HUES48 (cell line): ENCODE data around the gene FOXP3.
A peak's percentile ranks its signal among the peaks of the same experiment; 100 is the strongest.

Experiments
- H3K27ac ChIP-seq: one replicate; pipeline ENCODE4 v1.7.0; 2013; ENCODE audit warnings: low read depth, low read length, inconsistent platforms
- H3K27me3 ChIP-seq: 2 replicates; pipeline ENCODE4 v1.6.1; 2013; ENCODE audit warnings: mild to moderate bottlenecking, low read length; ENCODE audit not compliant: control insufficient read depth, insufficient read depth
- H3K36me3 ChIP-seq: 2 replicates; pipeline ENCODE4 v1.6.1; 2013; ENCODE audit warnings: low read length; ENCODE audit not compliant: control insufficient read depth, insufficient read depth
- H3K4me1 ChIP-seq: 2 replicates; pipeline ENCODE4 v1.6.1; 2013; ENCODE audit warnings: mild to moderate bottlenecking, low read length; ENCODE audit not compliant: control insufficient read depth, insufficient read depth
- H3K4me3 ChIP-seq: 2 replicates; pipeline ENCODE4 v1.5.1; 2013; ENCODE audit warnings: mild to moderate bottlenecking, low read depth, low read length
- H3K9ac ChIP-seq: 2 replicates; pipeline ENCODE4 v1.6.1; 2013; ENCODE audit warnings: mild to moderate bottlenecking, low read depth, low read length, moderate library complexity
- H3K9me3 ChIP-seq: 2 replicates; pipeline ENCODE4 v1.6.1; 2013; ENCODE audit warnings: low read length; ENCODE audit not compliant: control insufficient read depth, insufficient read depth

The FOXP3 gene

DNA sequence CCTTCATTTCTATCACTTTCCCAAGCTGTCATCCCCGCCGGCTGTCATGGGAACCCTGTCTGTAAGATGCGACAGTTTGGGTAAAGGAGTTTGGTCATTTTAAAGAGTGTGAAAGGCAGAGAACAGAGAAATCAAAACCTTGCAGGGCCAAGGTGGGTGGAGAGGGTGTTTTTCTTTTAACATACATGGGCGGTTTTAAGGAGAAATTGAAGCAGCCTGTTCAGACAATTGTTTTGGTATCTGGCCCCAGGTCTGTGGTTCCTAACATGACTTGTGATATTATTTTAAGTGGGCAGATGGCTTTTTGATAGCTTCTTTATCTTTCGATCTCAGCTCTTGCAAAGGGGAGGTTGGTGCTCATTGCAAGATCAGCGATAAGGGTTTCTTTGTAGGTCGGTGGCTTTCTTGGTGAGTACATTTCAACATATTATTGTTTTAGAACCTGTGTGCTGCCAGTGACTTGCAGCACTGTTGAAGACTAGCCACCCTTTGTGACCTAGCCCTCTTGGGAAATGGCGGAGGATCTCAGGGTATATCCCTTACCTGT is 8.7 kb upstream of the FOXP3 start:
- Histone ChIP-seq H3K9ac (no peak overlapping the region), H3K27ac (no peak overlapping the region), H3K27me3 (no peaks in the 10 kb centered on the region), H3K4me3 (no peak overlapping the region), H3K36me3 (peaks cover 3% of the 10 kb centered on the region; the same call in 1 of the 2 replicates), H3K9me3 (peaks cover 28% of the 10 kb centered on the region), H3K4me1 (no peaks in the 10 kb centered on the region)

- Histone ChIP-seq H3K4me1 (no peaks in the 10 kb centered on the region), H3K27me3 (no peaks in the 10 kb centered on the region), H3K4me3 (no peak overlapping the region), H3K9me3 (peaks cover 22% of the 10 kb centered on the region), H3K27ac (no peak overlapping the region), H3K9ac (no peak overlapping the region), H3K36me3 (peaks cover 3% of the 10 kb centered on the region; the same call in 1 of the 2 replicates)
Measured at GRCh38 chrX:49272421-49272820, 7.9 kb upstream of the FOXP3 start.

- Histone ChIP-seq H3K9ac (no peak overlapping the region), H3K36me3 (peaks cover 3% of the 10 kb centered on the region; the same call in 1 of the 2 replicates), H3K27me3 (no peaks in the 10 kb centered on the region), H3K4me3 (peak overlapping the region; percentile 14; the same call in 1 of the 2 replicates), H3K9me3 (peaks cover 20% of the 10 kb centered on the region), H3K4me1 (no peaks in the 10 kb centered on the region), H3K27ac (no peak overlapping the region)
Measured at GRCh38 chrX:49271341-49271740, 6.8 kb upstream of the FOXP3 start.

DNA sequence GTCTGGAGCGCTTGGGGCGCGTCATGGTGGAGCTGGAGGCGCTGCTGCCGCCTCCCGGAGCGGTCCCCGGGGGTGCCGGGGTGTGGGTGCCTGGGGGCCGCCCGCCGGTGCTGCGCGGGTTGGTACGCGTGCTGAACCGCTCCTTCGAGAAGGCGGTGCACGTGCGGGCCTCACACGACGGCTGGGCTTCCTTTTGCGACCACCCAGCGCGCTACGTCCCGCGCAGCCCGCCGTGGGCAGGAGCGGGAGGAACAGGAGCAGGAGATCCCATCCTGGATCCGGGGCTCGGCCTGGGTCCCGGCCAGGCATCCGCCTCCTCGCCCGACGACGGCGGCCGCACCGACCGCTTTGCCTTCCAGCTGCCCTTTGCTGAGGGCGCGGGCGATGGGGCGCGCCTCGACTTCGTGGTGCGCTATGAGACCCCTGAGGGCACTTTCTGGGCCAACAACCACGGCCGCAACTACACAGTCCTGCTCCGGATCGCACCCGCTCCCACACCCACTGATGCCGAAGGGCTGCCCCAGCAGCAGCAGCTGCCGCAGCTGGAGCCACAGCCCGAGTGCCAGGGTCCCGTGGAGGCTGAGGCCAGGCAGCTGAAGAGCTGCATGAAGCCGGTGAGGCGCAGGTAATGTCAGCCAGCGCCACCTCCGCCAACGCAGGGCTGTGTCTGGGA is 5.9 kb upstream of the FOXP3 start:
- Histone ChIP-seq H3K27ac (peak overlapping the region; percentile 94), H3K9ac (peak overlapping the region; percentile 82), H3K4me1 (no peaks in the 10 kb centered on the region), H3K4me3 (peak overlapping the region; percentile 81), H3K27me3 (no peaks in the 10 kb centered on the region), H3K36me3 (peaks cover 3% of the 10 kb centered on the region; the same call in 1 of the 2 replicates), H3K9me3 (peaks cover 15% of the 10 kb centered on the region)

GRCh38 chrX:49269767-49270248 is 5.3 kb upstream of the FOXP3 start, which contains the start of gene PPP1R3F:
PPP1R3F (plus strand) TSS chrX:49269793; CDS start chrX:49269870, 77 bp downstream.
- Histone ChIP-seq H3K36me3 (peaks cover 3% of the 10 kb centered on the region; the same call in 1 of the 2 replicates), H3K9me3 (peaks cover 17% of the 10 kb centered on the region), H3K4me3 (peak within 1 kb of the TSS; percentile 81), H3K27me3 (no peaks in the 10 kb centered on the region), H3K27ac (peak within 1 kb of the TSS; percentile 94), H3K4me1 (no peaks in the 10 kb centered on the region), H3K9ac (peak within 1 kb of the TSS; percentile 85)

DNA sequence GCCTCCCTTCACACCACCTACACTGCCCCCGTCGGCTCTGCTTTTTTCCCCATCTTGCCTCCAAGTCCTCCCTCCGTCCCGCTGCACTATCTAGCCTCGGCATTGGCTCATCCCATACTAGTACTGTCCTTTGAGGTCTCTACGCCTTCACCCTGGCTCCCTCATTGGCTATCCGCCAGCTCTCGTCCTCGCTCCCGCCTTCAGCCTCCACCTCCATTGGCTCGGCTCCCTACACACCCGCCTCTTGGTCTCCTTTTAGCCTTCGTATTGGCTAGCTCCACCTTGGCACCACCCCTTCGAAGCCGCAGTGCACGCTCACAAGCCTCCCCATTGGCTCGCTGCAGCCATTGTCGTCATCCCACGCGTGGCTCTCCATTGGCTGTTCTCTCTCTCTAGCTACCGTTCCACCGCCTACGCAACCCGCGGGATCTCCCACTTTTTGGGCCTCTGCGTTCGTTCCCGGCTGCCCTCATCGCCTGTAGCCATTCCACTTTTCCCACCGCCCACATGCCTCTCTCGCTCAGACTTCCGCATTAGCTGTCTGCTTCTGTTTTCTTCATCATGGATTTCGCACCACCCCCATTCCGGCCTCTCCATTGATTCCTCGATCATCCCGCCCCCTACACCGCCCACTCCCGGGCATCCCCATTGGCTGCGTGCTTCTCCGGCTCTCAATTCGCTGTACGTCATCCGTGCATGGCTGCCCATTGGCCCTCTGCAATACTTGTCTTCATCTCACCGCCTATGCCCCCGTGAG is 4.7 kb upstream of the FOXP3 start:
- Histone ChIP-seq H3K9me3 (peaks cover 16% of the 10 kb centered on the region), H3K9ac (peak overlapping the region; percentile 85), H3K27ac (peak overlapping the region; percentile 94), H3K4me3 (peak overlapping the region; percentile 81), H3K36me3 (peaks cover 2% of the 10 kb centered on the region; the same call in 1 of the 2 replicates), H3K27me3 (no peaks in the 10 kb centered on the region), H3K4me1 (no peaks in the 10 kb centered on the region)

- peaks cover 16% of the 10 kb centered on the region for H3K9me3 ChIP-seq
- no peaks in the 10 kb centered on the region for H3K27me3 ChIP-seq
- peak overlapping the region; percentile 65 for H3K4me3 ChIP-seq
- H3K36me3 ChIP-seq = no peaks in the 10 kb centered on the region; the same call in 1 of the 2 replicates
- no peaks in the 10 kb centered on the region for H3K4me1 ChIP-seq
- H3K9ac ChIP-seq = peak overlapping the region; percentile 74
- H3K27ac ChIP-seq = peak overlapping the region; percentile 69
Measured at GRCh38 chrX:49268702-49269009, 4.1 kb upstream of the FOXP3 start.

DNA sequence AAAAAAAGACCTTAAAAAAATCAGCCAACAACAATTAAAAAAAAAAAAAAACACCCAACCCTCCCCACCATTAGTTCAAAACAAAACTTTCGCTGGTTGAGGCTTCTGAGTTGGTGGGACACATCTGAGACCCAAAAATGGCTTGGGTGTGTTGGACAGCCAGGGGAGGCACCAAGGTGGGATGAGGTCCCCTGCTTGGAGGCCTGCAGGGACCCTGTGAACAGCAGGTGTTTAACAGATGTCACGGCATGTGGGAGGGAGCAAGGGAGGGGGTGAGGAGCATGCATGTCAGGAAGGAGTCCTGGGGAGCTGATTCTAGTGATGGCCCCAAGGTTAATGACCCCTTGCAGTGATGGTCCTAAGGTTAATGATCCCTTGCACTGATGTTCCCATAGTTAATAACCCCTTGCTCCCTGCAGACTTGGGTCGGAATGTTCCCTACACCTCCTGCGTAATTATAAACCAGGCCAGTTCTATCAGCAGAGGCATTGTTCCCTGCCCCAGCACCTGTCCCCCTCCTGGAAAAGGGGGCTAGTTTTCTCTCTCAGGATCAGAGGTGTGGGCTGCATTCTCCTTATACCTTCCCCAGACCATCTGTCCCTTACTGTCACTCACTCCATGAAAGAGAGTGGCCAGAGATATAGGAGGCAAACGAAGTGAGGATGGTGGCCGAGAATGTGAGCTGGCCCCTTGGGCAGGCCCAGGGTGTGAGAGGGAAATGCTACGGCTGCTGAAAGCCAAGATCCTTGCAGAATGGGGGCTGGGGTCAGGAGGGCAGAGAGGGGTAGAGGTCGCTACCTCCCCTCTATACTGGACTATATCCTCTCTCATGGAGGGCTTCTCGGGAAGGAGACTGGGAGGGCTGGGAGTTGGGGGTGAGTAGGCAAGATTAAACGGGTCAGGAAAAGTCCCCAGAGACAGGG is 2.3 kb upstream of the FOXP3 start:
- no peak overlapping the region for H3K4me3 ChIP-seq
- H3K27ac ChIP-seq = no peak overlapping the region
- H3K4me1 ChIP-seq = no peaks in the 10 kb centered on the region
- H3K9me3 ChIP-seq = peaks cover 19% of the 10 kb centered on the region; the same call in 1 of the 2 replicates
- H3K9ac ChIP-seq = no peak overlapping the region
- H3K27me3 ChIP-seq = no peaks in the 10 kb centered on the region
- no peaks in the 10 kb centered on the region for H3K36me3 ChIP-seq

DNA sequence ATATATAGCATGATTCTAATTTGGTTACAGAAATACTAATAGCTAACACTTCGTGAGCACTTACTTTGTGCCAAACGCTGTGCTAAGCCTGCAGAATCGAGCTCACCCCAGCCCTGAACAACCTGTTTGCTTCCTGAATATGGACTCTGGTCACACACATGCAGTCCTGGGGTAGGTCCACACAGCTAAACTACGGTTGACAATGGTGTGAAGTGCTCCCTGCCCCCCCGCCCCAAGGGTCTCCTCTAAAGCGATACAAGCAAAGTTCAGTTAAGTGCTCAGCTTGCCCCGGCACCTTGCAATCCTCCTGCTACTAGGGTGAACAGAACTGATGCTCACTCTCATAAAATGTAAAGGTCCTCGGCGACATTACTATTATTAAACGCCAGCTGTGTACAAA is 879 bp downstream of the FOXP3 start:
- H3K36me3 ChIP-seq = no peaks in the 10 kb centered on the region

DNA sequence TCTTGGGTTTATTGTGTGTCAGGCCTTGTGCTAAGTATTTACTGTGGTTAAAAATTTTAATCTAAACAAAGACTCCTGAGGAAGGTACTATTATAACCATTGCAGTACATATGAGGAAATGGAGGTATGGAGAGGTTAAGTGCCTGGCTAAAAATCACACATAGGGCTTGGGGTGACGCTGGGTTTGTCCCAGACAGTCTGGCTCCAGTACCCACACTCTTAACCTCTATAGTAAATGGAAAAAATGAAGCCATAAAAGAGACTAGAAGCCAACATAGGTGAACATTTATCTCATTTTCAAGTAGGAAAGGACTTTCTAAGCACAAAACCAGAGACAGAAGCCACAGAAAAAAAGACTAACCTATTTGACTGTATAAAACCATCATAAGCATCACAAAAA is 1.9 kb downstream of the FOXP3 start:
- H3K27ac ChIP-seq = no peak overlapping the region
- H3K4me3 ChIP-seq = no peak overlapping the region
- H3K36me3 ChIP-seq = no peaks in the 10 kb centered on the region
- no peaks in the 10 kb centered on the region for H3K27me3 ChIP-seq
- H3K9me3 ChIP-seq = peaks cover 23% of the 10 kb centered on the region
- H3K9ac ChIP-seq = no peak overlapping the region
- H3K4me1 ChIP-seq = no peaks in the 10 kb centered on the region

More for the DNA sequence above, 879 bp downstream of the FOXP3 start:
- H3K4me3 ChIP-seq = no peak overlapping the region
- no peaks in the 10 kb centered on the region for H3K4me1 ChIP-seq
- H3K27me3 ChIP-seq = no peaks in the 10 kb centered on the region
- no peak overlapping the region for H3K27ac ChIP-seq
- no peak overlapping the region for H3K9ac ChIP-seq
- peaks cover 23% of the 10 kb centered on the region; the same call in 1 of the 2 replicates for H3K9me3 ChIP-seq
